Stimulated activated CD8-positive, alpha-beta memory T cell treated with anti-CD3 and anti-CD28 coated beads, Interleukin-15, amount 100 ng/mL, for 1 hour (primary cell): Measurements from ENCODE around the gene GNL3L.
"Not testable (repeated sequence)": the region's sequence is repeated elsewhere in the genome, so short reads cannot be mapped to it uniquely, and the experiment has no call there.

Experiments used
- DNase-seq: peaks from one replicate; pipeline ENCODE4 v3.0.0-alpha.2; 2020; ENCODE audit warnings: low read depth

Gene GNL3L

GRCh38 chrX:54560411-54560810 lies 30.4 kb downstream of the GNL3L start:
- no peak for DNase-seq

- DNase-seq, result no peak
These were observed 31.6 kb downstream of the GNL3L start for GRCh38 chrX:54561622-54562021.

GRCh38 chrX:54564936-54565335 lies 34.9 kb downstream of the GNL3L start:
- no peak for DNase-seq

GRCh38 chrX:54570332-54570731 lies 40.3 kb downstream of the GNL3L start:
- DNase-seq, result no peak

GRCh38 chrX:54572641-54573040 lies 42.6 kb downstream of the GNL3L start:
- DNase-seq, result not testable (repeated sequence)

- DNase-seq, result no peak
These were observed 67.7 kb downstream of the GNL3L start for GRCh38 chrX:54597728-54598127.

GRCh38 chrX:54602563-54602962 lies 72.5 kb downstream of the GNL3L start:
- no peak for DNase-seq
